Stimulated activated naive B cell treated with anti-CD40 and anti-IgM and Interleukin-4, amounts not matched to agents 10 μg/mL and 1 μg/mL and 100 μg/mL, for 72 hours (primary cell): Measurements from ENCODE around the gene PDE6C.

Experiments used
- ATAC-seq, 2 donors: fragments of 150-1000 bp; cut with Tn5 transposase; replicated peaks; 2 replicates each; pipeline ENCODE4 v1.10.0; 2021; ENCODE audit warnings: moderate library complexity in 1 of 2
- DNase-seq: peaks from one replicate; pipeline ENCODE4 v3.0.0; 2021
- H3K27ac Mint-ChIP-seq: one replicate; pipeline ENCODE4 v1.8.0; 2022; ENCODE audit warnings: mild to moderate bottlenecking, mixed read lengths
- H3K27me3 Mint-ChIP-seq, 2 donors: one replicate each; pipeline ENCODE4 v1.8.0; 2022; ENCODE audit warnings: mixed read lengths in 2 of 2
- H3K36me3 Mint-ChIP-seq, 2 donors: one replicate each; pipeline ENCODE4 v1.8.0; 2022; ENCODE audit warnings: mixed read lengths in 2 of 2, mild to moderate bottlenecking in 1 of 2
- H3K4me1 Mint-ChIP-seq, 2 donors: one replicate each; pipeline ENCODE4 v1.8.0; 2022; ENCODE audit warnings: mixed read lengths in 2 of 2, mild to moderate bottlenecking in 1 of 2
- H3K4me3 Mint-ChIP-seq, 2 donors: one replicate each; pipeline ENCODE4 v1.8.0; 2022; ENCODE audit warnings: mild to moderate bottlenecking in 2 of 2, mixed read lengths in 2 of 2, moderate library complexity in 1 of 2
- H3K9me3 Mint-ChIP-seq, 2 donors: one replicate each; pipeline ENCODE4 v1.8.0; 2022; ENCODE audit warnings: mixed read lengths in 2 of 2, mild to moderate bottlenecking in 1 of 2

The PDE6C gene

GRCh38 chr10:93712593-93712992, 100.3 kb downstream of the PDE6C start:
- DNase-seq (no peak), ATAC-seq (no peak)
- Mint-ChIP-seq H3K27me3 (peaks cover 19 to 22% of the 10 kb centered on the region in 2 donors), H3K36me3 (no peaks in the 10 kb centered on the region), H3K4me1 (peaks cover 14 to 15% of the 10 kb centered on the region in 2 donors), H3K27ac (no peak overlapping the region), H3K4me3 (no peak overlapping the region), H3K9me3 (no peaks in the 10 kb centered on the region)

GRCh38 chr10:93715345-93715744, 103.0 kb downstream of the PDE6C start:
- DNase-seq (peak; percentile 51), ATAC-seq (peak; percentile 93 to 96)
- peaks cover 20 to 22% of the 10 kb centered on the region in 2 donors for H3K4me1 Mint-ChIP-seq
- H3K27me3 Mint-ChIP-seq: peaks cover 26 to 36% of the 10 kb centered on the region in 2 donors
- peak overlapping the region in 1 of 2 donors; percentile 21 for H3K4me3 Mint-ChIP-seq
- no peaks in the 10 kb centered on the region for H3K36me3 Mint-ChIP-seq
- peak overlapping the region; percentile 22 for H3K27ac Mint-ChIP-seq
- H3K9me3 Mint-ChIP-seq: no peaks in the 10 kb centered on the region
